Liver (tissue), 9 donors: ENCODE results near the gene ZNF503. TPM values are rescaled to one million over a fixed set of nuclear protein-coding genes. Genes with fewer than 3 reads are reported as not detected.

Experiments
- DNase-seq: peaks from one replicate; pipeline ENCODE4 v3.0.0-alpha.2; 2017; ENCODE audit warnings: low spot score
- H3K27ac ChIP-seq, 2 donors: one replicate each; pipeline ENCODE4 v1.7.0; 2013; ENCODE audit warnings: inconsistent platforms in 2 of 2, low read length in 2 of 2, control low read depth in 1 of 2, low read depth in 1 of 2, mild to moderate bottlenecking in 1 of 2
- H3K27me3 ChIP-seq, 4 donors: one replicate each; pipeline versions ENCODE4 v1.6.1 to v1.7.0; 2013; ENCODE audit warnings: low read length in 3 of 4, inconsistent platforms in 1 of 4, mild to moderate bottlenecking in 1 of 4, moderate library complexity in 1 of 4; ENCODE audit not compliant: control insufficient read depth in 4 of 4, insufficient read depth in 4 of 4
- H3K36me3 ChIP-seq, 4 donors: one replicate each; pipeline versions ENCODE4 v1.6.1 to v1.7.0; 2013; ENCODE audit warnings: low read length in 3 of 4, mild to moderate bottlenecking in 3 of 4, low read depth in 1 of 4, moderate library complexity in 1 of 4; ENCODE audit not compliant: control insufficient read depth in 4 of 4, insufficient read depth in 3 of 4
- H3K4me1 ChIP-seq, 4 donors: one replicate each; pipeline versions ENCODE4 v1.6.1 to v1.7.0; 2013; ENCODE audit warnings: low read length in 3 of 4, mild to moderate bottlenecking in 3 of 4, moderate library complexity in 1 of 4; ENCODE audit not compliant: control insufficient read depth in 4 of 4, insufficient read depth in 4 of 4
- H3K4me3 ChIP-seq, 3 donors: one replicate each; pipeline versions ENCODE4 v1.6.1 to v1.7.0; 2013; ENCODE audit warnings: low read length in 3 of 3, control low read depth in 1 of 3, low read depth in 1 of 3, mild to moderate bottlenecking in 1 of 3
- H3K9ac ChIP-seq, 2 donors: one replicate each; pipeline ENCODE4 v1.7.0; 2013; ENCODE audit warnings: low read length in 2 of 2, mild to moderate bottlenecking in 2 of 2, moderate library complexity in 2 of 2, control low read depth in 1 of 2, low read depth in 1 of 2
- H3K9me3 ChIP-seq, 4 donors: one replicate each; pipeline versions ENCODE4 v1.6.1 to v1.7.0; 2013; ENCODE audit warnings: low read length in 3 of 4; ENCODE audit not compliant: control insufficient read depth in 4 of 4
- EGR1 ChIP-seq, 2 donors: IDR thresholded peaks; 2 replicates each; pipeline ENCODE4 v1.6.1; 2016 to 2018; ENCODE audit warnings: antibody characterized with exemption in 2 of 2, low read depth in 2 of 2
- FOXA1 ChIP-seq: IDR thresholded peaks from 2 replicates; pipeline ENCODE4 v1.6.1; 2016; ENCODE audit warnings: antibody characterized with exemption
- HNF4G ChIP-seq: IDR thresholded peaks from 2 replicates; pipeline ENCODE4 v1.6.1; 2016; ENCODE audit warnings: antibody characterized with exemption
- JUND ChIP-seq, 2 donors: IDR thresholded peaks; 2 replicates each; pipeline ENCODE4 v1.6.1; 2016; ENCODE audit warnings: antibody characterized with exemption in 2 of 2
- NR2F2 ChIP-seq: IDR thresholded peaks from 2 replicates; pipeline ENCODE4 v1.6.1; 2016; ENCODE audit warnings: antibody characterized with exemption
- RAD21 ChIP-seq, 2 donors: IDR thresholded peaks; 2 replicates each; pipeline ENCODE4 v1.6.1; 2016; ENCODE audit warnings: antibody characterized with exemption in 2 of 2, mild to moderate bottlenecking in 2 of 2
- RXRA ChIP-seq, 2 donors: IDR thresholded peaks; 2 replicates each; pipeline ENCODE4 v1.6.1; 2017 to 2018; ENCODE audit warnings: antibody characterized with exemption in 2 of 2, mild to moderate bottlenecking in 1 of 2
- TAF1 ChIP-seq: conservative IDR thresholded peaks from 2 replicates; pipeline ENCODE4 v1.6.1; 2016; ENCODE audit warnings: antibody characterized with exemption, mild to moderate bottlenecking
- WGBS: extraction: QIAGEN DNeasy Blood & Tissue Kit; methylation state at CpG from one replicate; pipeline ENCODE4 v1.1.7; 2013; 5-methylcytosine and 5-hydroxymethylcytosine counted together
- polyA plus RNA-seq, 2 donors: library from polyadenylated mRNA; stranded (reverse) in 1 of 2; unstranded in 1 of 2; fragments of 200-250 nt in 1 of 2; fragments of >200 nt in 1 of 2; fragmentation: Nextera tagmentation in 1 of 2; extraction: Ambion mirVana in 1 of 2; gene quantifications; one replicate each; pipeline versions ENCODE4 v1.2.1 to v1.2.3, GENCODE V29; 2013 to 2015
- total RNA-seq, 2 donors: library from RNA; depleted of rRNA; stranded (reverse); fragments of >200 nt; gene quantifications; one replicate each; pipeline ENCODE4 v1.2.3, GENCODE V29; 2014
- TF ChIP-seq, protein P1 (sequence below): fragments of 150-350 bp; IDR thresholded peaks from 2 replicates; pipeline ENCODE4 v1.5.1; 2017; ENCODE audit warnings: improper control_type of control experiment, low read depth, low read length; ENCODE audit not compliant: missing input control
- TF ChIP-seq, protein P2 (sequence below): IDR thresholded peaks from 2 replicates; pipeline ENCODE4 v1.6.1; 2016; ENCODE audit warnings: antibody characterized with exemption
- TF ChIP-seq, protein P3 (sequence below): IDR thresholded peaks from 2 replicates; pipeline ENCODE4 v1.6.1; 2016; ENCODE audit warnings: antibody characterized with exemption
- TF ChIP-seq, protein P4 (sequence below): IDR thresholded peaks from 2 replicates; pipeline ENCODE4 v1.6.1; 2016; ENCODE audit warnings: antibody characterized with exemption, mild to moderate bottlenecking
- donor health status: healthy.
- donor health status: healthy.
- donor health status: healthy.
- donor health status: healthy.
- donor health status: healthy.

ZNF503 gene
- total and polyA plus RNA-seq, 4 donors = 1.6 to 5.2 (median 2.0) TPM

DNA sequence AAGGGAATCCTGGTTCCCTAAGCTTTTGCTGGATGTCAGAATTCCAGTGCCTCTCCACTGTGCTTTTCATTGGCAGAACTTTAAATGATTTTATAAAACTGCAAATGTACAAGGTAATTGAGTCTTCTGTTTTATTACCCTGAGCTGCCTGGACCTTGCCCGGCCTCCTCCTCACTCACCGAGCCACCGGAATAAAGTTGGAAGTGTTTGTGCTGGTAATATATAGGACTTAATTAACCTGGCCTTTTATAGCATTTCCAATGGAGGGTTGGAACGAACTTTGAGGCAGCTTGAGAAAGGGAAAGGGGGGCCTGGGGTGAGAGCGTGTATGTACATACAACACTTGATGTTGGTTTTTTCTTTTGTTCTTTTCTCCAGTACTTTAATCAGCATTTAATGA, 43.4 kb downstream of the ZNF503 start:
- no peaks in the 10 kb centered on the region for H3K27me3 ChIP-seq
- H3K9ac ChIP-seq = no peak overlapping the region
- H3K4me1 ChIP-seq = no peaks in the 10 kb centered on the region
- H3K27ac ChIP-seq = no peak overlapping the region
- 86% methylated on average over 5 of the region's 5 CpGs for WGBS
- H3K9me3 ChIP-seq = peaks cover 1 to 4% (median 3%) of the 10 kb centered on the region in 4 donors
- H3K4me3 ChIP-seq = no peak overlapping the region
- H3K36me3 ChIP-seq = no peaks in the 10 kb centered on the region
- TF ChIP-seq, protein P1, sequence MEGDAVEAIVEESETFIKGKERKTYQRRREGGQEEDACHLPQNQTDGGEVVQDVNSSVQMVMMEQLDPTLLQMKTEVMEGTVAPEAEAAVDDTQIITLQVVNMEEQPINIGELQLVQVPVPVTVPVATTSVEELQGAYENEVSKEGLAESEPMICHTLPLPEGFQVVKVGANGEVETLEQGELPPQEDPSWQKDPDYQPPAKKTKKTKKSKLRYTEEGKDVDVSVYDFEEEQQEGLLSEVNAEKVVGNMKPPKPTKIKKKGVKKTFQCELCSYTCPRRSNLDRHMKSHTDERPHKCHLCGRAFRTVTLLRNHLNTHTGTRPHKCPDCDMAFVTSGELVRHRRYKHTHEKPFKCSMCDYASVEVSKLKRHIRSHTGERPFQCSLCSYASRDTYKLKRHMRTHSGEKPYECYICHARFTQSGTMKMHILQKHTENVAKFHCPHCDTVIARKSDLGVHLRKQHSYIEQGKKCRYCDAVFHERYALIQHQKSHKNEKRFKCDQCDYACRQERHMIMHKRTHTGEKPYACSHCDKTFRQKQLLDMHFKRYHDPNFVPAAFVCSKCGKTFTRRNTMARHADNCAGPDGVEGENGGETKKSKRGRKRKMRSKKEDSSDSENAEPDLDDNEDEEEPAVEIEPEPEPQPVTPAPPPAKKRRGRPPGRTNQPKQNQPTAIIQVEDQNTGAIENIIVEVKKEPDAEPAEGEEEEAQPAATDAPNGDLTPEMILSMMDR = no peak
- TF ChIP-seq FOXA1 = no peak
- TF ChIP-seq NR2F2 = no peak
- TF ChIP-seq, protein P2, sequence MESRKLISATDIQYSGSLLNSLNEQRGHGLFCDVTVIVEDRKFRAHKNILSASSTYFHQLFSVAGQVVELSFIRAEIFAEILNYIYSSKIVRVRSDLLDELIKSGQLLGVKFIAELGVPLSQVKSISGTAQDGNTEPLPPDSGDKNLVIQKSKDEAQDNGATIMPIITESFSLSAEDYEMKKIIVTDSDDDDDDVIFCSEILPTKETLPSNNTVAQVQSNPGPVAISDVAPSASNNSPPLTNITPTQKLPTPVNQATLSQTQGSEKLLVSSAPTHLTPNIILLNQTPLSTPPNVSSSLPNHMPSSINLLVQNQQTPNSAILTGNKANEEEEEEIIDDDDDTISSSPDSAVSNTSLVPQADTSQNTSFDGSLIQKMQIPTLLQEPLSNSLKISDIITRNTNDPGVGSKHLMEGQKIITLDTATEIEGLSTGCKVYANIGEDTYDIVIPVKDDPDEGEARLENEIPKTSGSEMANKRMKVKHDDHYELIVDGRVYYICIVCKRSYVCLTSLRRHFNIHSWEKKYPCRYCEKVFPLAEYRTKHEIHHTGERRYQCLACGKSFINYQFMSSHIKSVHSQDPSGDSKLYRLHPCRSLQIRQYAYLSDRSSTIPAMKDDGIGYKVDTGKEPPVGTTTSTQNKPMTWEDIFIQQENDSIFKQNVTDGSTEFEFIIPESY = no peak
- no peak for TF ChIP-seq RXRA (IDR thresholded peaks at IDR 0.05)
- TF ChIP-seq, protein P3, sequence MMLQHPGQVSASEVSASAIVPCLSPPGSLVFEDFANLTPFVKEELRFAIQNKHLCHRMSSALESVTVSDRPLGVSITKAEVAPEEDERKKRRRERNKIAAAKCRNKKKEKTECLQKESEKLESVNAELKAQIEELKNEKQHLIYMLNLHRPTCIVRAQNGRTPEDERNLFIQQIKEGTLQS = no peak
- TF ChIP-seq JUND (IDR thresholded peaks at IDR 0.05) = no peak
- no peak for TF ChIP-seq EGR1 (IDR thresholded peaks at IDR 0.05; ENCODE audit: low read depth in 2 of 2)
- no peak for TF ChIP-seq HNF4G
- no peak for TF ChIP-seq RAD21 (IDR thresholded peaks at IDR 0.05)
- TF ChIP-seq, protein P4, sequence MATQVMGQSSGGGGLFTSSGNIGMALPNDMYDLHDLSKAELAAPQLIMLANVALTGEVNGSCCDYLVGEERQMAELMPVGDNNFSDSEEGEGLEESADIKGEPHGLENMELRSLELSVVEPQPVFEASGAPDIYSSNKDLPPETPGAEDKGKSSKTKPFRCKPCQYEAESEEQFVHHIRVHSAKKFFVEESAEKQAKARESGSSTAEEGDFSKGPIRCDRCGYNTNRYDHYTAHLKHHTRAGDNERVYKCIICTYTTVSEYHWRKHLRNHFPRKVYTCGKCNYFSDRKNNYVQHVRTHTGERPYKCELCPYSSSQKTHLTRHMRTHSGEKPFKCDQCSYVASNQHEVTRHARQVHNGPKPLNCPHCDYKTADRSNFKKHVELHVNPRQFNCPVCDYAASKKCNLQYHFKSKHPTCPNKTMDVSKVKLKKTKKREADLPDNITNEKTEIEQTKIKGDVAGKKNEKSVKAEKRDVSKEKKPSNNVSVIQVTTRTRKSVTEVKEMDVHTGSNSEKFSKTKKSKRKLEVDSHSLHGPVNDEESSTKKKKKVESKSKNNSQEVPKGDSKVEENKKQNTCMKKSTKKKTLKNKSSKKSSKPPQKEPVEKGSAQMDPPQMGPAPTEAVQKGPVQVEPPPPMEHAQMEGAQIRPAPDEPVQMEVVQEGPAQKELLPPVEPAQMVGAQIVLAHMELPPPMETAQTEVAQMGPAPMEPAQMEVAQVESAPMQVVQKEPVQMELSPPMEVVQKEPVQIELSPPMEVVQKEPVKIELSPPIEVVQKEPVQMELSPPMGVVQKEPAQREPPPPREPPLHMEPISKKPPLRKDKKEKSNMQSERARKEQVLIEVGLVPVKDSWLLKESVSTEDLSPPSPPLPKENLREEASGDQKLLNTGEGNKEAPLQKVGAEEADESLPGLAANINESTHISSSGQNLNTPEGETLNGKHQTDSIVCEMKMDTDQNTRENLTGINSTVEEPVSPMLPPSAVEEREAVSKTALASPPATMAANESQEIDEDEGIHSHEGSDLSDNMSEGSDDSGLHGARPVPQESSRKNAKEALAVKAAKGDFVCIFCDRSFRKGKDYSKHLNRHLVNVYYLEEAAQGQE = no peak
- no peak for DNase-seq

DNA sequence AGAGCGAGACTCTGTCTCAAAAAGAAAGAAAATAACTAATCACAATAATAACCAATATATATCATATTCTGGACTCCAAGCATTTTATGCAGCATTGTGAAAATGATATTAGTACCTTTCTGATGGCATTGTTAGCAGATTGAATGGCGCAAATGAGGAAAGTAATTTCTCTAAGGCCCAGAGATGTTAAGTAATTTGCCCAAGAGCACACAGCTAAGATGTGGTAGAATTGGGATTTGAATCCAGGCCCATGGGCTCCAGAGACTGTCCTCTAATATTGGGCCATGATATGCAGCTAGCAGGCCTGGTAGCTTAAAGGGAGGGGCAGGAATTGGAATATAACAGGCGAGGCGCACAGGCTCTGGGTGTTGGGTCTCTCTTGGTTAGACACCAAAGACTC, 44.1 kb downstream of the ZNF503 start:
- no peak for DNase-seq
- Histone ChIP-seq H3K9ac (no peak overlapping the region), H3K4me3 (no peak overlapping the region), H3K9me3 (peaks cover 1 to 4% (median 3%) of the 10 kb centered on the region in 4 donors), H3K27ac (no peak overlapping the region), H3K4me1 (no peaks in the 10 kb centered on the region), H3K36me3 (no peaks in the 10 kb centered on the region), H3K27me3 (no peaks in the 10 kb centered on the region)
- TF ChIP-seq RAD21 (IDR thresholded peaks at IDR 0.05) (no peak), RXRA (IDR thresholded peaks at IDR 0.05) (no peak), TAF1 (no peak), HNF4G (no peak)
- 93% methylated on average over 4 of the region's 4 CpGs for WGBS
